GM18498 (cell line): ENCODE measurements around the gene TBX21.

ENCODE experiments used
- ATAC-seq: cut with Tn5 transposase; IDR thresholded peaks from one replicate; pipeline ENCODE4 v1.9.1; 2021; ENCODE audit warnings: mild to moderate bottlenecking, moderate library complexity; ENCODE audit not compliant: unreplicated experiment

TBX21 gene

GRCh38 chr17:47697906-47698711, 34.9 kb upstream of the TBX21 start:
- no peak for ATAC-seq

GRCh38 chr17:47698749-47699535, 34.1 kb upstream of the TBX21 start:
- ATAC-seq, result no peak

GRCh38 chr17:47699536-47699840, 33.5 kb upstream of the TBX21 start:
- ATAC-seq, result no peak

- ATAC-seq, result no peak
These were observed 32.3 kb upstream of the TBX21 start for GRCh38 chr17:47700471-47701449.

- no peak for ATAC-seq
These were observed 31.4 kb upstream of the TBX21 start for GRCh38 chr17:47701608-47702007.

GRCh38 chr17:47702391-47702995, 30.5 kb upstream of the TBX21 start:
- ATAC-seq, result no peak

- ATAC-seq, result no peak
These were observed 29.8 kb upstream of the TBX21 start for GRCh38 chr17:47703191-47703591.

- ATAC-seq, result no peak
These were observed 29.4 kb upstream of the TBX21 start for GRCh38 chr17:47703671-47704070.

- no peak for ATAC-seq
These were observed 28.9 kb upstream of the TBX21 start for GRCh38 chr17:47704116-47704515.

GRCh38 chr17:47704736-47705135, 28.3 kb upstream of the TBX21 start:
- ATAC-seq, result no peak

- ATAC-seq, result no peak
These were observed 27.2 kb upstream of the TBX21 start for GRCh38 chr17:47705536-47706530.

GRCh38 chr17:47707056-47707804, 25.8 kb upstream of the TBX21 start:
- no peak for ATAC-seq

GRCh38 chr17:47707884-47708283, 25.2 kb upstream of the TBX21 start:
- no peak for ATAC-seq

GRCh38 chr17:47708312-47708863, 24.6 kb upstream of the TBX21 start:
- ATAC-seq, result no peak

GRCh38 chr17:47708864-47709541, 24.0 kb upstream of the TBX21 start:
- ATAC-seq, result no peak

- ATAC-seq, result no peak
These were observed 23.4 kb upstream of the TBX21 start for GRCh38 chr17:47709594-47709993.

GRCh38 chr17:47711366-47712099, 21.5 kb upstream of the TBX21 start:
- ATAC-seq, result no peak
